OCI-LY3 (cell line): ENCODE data around the gene PAM.

Source experiments
- CTCF ChIP-seq: fragments of 200-600, 300-600 bp; sonication (generic); IDR thresholded peaks from 2 replicates; pipeline ENCODE4 v1.5.1; 2014; ENCODE audit warnings: antibody characterized with exemption, low read length, low read depth
- EZH2phosphoT487 ChIP-seq: fragments of 200-600 bp; shearing (Covaris generic); IDR thresholded peaks from 2 replicates; pipeline ENCODE4 v1.6.1; 2018; ENCODE audit warnings: antibody characterized with exemption, mixed run types, low read depth

- TF ChIP-seq CTCF (no peak), EZH2phosphoT487 (no peak)
Observed at GRCh38 chr5:102766295-102767090, 11.4 kb downstream of the PAM start.
